ENCODE results near the gene CTNNB1. TPM values are rescaled to one million over a fixed set of nuclear protein-coding genes. Genes with fewer than 3 reads are reported as not detected.

Gene CTNNB1
- total RNA-seq (2022; extraction: Qiagen RNA extraction; ENCODE audit: low read depth) = 162 to 184 TPM (median 178 TPM) in 5 replicates

GRCh38 chr3:41198950-41199865 lies at the start of gene CTNNB1:
Gene CTNNB1 (plus strand): TSS chr3:41199505. CDS start chr3:41224069, 24,564 bp downstream.

Data from A549 treated with DMSO at 1 μM for 4 hours (cell line).